GM12874 (cell line): ENCODE results near the gene TIGIT.

ENCODE experiments used
- CTCF ChIP-seq: IDR thresholded peaks from 2 replicates; pipeline ENCODE4 v1.5.1; 2011; ENCODE audit warnings: low read depth, mild to moderate bottlenecking, control low read depth, low read length, moderate library complexity; ENCODE audit not compliant: insufficient read depth

Gene TIGIT

DNA sequence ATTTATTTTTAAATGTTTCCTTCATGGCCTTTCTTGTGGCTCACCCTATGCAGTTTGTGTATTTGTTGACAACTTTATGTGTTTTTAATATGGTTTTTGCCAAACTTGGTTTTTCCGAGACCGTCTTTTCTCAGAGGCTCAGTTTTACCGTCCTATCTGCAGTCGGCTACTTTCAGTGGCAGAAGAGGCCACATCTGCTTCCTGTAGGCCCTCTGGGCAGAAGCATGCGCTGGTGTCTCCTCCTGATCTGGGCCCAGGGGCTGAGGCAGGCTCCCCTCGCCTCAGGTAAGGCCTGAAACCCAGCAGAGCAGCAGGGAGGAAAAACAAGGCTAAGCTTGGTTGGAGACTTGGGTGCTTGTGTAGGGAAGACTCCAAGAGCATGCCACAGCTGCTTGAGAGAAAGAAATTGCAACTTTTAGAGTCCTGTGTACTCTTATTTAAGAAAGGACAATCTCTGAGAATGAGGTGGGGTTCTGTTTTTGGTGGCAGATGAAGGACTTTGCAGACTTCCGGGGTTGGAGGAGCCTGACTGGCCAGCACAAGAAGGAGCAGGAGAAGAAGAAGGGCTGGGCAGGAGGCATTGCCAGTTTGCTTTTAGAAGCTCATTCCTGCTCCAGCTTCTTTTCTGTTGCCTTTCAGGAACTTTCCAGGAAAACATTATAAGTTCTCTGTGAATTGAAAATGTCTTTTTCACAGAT, at the start of gene TIGIT:
Gene TIGIT, plus strand, starts transcription at position 191 of the 698 bp plus-strand sequence. Its CDS starts 34 bp downstream, at position 225.
- TF ChIP-seq CTCF, result no peak

GRCh38 chr3:114252954-114253353, 40.9 kb upstream of the TIGIT start:
- no peak for TF ChIP-seq CTCF

GRCh38 chr3:114253505-114253904, 40.3 kb upstream of the TIGIT start:
- TF ChIP-seq CTCF, result no peak

DNA sequence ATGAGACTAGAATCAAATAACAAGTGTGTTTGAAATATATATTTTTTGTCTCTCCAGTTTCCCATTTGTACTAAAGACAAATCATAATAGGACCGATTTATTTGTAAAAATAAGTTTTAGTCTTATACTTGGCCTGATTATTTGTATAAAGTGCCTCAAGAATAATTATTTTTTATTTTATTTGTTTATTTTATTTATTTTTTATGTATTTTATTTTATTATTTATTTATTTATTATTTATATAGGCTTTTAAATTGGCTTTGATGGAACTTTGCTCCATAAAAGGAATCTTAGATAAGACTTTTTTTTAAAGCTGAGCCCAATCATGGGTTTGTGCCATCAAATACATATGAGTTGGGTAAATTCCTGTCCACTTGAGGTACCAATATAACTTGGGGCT, 34.3 kb upstream of the TIGIT start:
- TF ChIP-seq CTCF, result no peak

DNA sequence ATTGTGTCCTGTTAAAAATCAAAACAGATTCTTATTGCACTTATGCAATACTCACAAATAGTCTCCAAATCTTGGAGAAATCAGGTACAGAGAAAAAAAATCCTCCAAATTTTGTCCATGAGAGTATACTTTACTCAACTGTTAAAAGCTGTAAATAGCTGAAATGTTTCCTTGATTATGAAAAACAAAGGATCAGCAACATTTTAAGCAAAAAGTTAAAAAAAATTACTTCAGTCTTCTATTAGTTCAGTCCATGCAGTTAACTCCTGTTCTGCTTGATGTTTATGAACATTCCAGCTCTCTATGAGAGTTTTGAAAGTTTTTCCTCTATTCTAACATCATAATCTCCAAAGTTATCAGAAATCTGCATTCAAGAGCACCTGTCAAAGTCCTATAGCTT, 33.7 kb upstream of the TIGIT start:
- TF ChIP-seq CTCF, result no peak

DNA sequence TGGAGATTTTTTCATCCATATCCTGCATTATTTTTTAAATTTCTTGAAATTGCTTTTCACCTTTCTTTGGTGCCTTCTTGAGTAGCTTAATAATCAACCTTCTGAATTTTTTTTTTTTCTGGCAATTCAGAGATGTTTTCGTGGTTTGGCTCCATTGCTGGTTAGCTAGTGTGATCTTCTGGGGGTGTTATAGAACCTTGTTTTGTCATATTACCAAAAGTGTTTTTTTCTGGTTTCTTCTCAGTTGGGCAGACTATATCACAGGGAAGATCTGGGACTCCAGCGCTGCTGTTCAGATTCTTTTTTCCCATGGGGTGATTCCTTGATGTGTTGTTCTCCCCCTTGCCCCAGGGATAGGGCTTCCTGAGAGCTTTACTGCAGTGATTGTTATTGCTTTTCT, 23.8 kb upstream of the TIGIT start:
- no peak for TF ChIP-seq CTCF

DNA sequence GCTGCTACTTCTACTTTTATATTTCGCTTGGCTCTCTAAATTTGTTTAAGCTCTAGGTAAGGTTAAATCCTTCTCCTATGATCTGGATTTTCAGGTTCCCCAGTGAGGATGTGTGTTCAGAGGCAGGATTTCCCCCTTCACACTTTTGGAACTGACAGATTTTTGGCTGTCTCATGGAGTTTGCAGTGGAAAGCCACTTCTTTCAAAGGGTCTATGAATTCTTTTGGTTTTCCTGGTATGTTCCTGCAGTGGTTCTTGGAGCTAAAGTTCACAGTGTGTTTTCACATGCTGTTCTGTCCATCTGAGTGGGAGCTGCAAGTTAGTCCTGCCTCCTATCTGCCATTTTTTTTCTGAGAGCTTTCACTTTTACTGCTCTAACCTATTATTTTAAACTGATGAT, 21.6 kb upstream of the TIGIT start:
- no peak for TF ChIP-seq CTCF

- no peak for TF ChIP-seq CTCF
Measured at GRCh38 chr3:114274929-114275328, 18.9 kb upstream of the TIGIT start.
